Fibroblast of lung (primary cell): ENCODE measurements around the gene RIN2. TPM values are rescaled to one million over a fixed set of nuclear protein-coding genes. Genes with fewer than 3 reads are reported as not detected.

Source experiments
- DNase-seq, 2 donors: peaks; one replicate each; pipeline versions ENCODE4 v3.0.0 to v3.0.0-alpha.2; 2010; ENCODE audit warnings: low read depth in 2 of 2
- H2AFZ ChIP-seq: 2 replicates; pipeline ENCODE4 v1.5.1; 2012; ENCODE audit warnings: low read length, control low read depth, inconsistent platforms
- H3K27ac ChIP-seq: 2 replicates; pipeline ENCODE4 v1.5.1; 2011; ENCODE audit warnings: low read length, control low read depth; ENCODE audit not compliant: insufficient read depth
- H3K27me3 ChIP-seq: 2 replicates; pipeline ENCODE4 v1.5.1; 2011; ENCODE audit warnings: mild to moderate bottlenecking, low read length; ENCODE audit not compliant: control insufficient read depth, insufficient read depth
- H3K36me3 ChIP-seq: 2 replicates; pipeline ENCODE4 v1.5.1; 2011; ENCODE audit warnings: low read length; ENCODE audit not compliant: control insufficient read depth, insufficient read depth
- H3K4me1 ChIP-seq: 2 replicates; pipeline ENCODE4 v1.5.1; 2011; ENCODE audit warnings: low read length; ENCODE audit not compliant: control insufficient read depth, insufficient read depth; ENCODE audit errors: extremely low read depth
- H3K4me2 ChIP-seq: 2 replicates; pipeline ENCODE4 v1.5.1; 2011; ENCODE audit warnings: low read length, control low read depth; ENCODE audit not compliant: insufficient read depth; ENCODE audit errors: extremely low read depth
- H3K4me3 ChIP-seq, 4 experiments: fragments of 200-600 bp in 1 of 4; sonication (generic) in 1 of 4; replicated peaks in 1 of 4; 2 replicates each; pipeline ENCODE4 v1.5.1; 2011 to 2016; ENCODE audit warnings: low read length in 4 of 4, low read depth in 3 of 4, mild to moderate bottlenecking in 3 of 4, control low read depth in 2 of 4, inconsistent platforms in 1 of 4, mixed read lengths in 1 of 4; ENCODE audit not compliant: insufficient read depth in 1 of 4; ENCODE audit errors: control extremely low read depth in 1 of 4
- H3K79me2 ChIP-seq: 2 replicates; pipeline ENCODE4 v1.5.1; 2012; ENCODE audit warnings: mild to moderate bottlenecking, low read length, inconsistent platforms; ENCODE audit not compliant: control insufficient read depth, insufficient read depth
- H3K9ac ChIP-seq: 2 replicates; pipeline ENCODE4 v1.5.1; 2011; ENCODE audit warnings: mild to moderate bottlenecking, low read length, control low read depth; ENCODE audit not compliant: insufficient read depth
- H3K9me3 ChIP-seq: 2 replicates; pipeline ENCODE4 v1.5.1; 2012; ENCODE audit warnings: low read depth, low read length; ENCODE audit not compliant: control insufficient read depth, insufficient read depth
- H4K20me1 ChIP-seq: 2 replicates; pipeline ENCODE4 v1.5.1; 2011; ENCODE audit warnings: low read length; ENCODE audit not compliant: control insufficient read depth, insufficient read depth; ENCODE audit errors: extremely low read depth
- EZH2 ChIP-seq: IDR thresholded peaks from 2 replicates; pipeline ENCODE4 v1.5.1; 2012; ENCODE audit warnings: low read length, control low read depth, mild to moderate bottlenecking; ENCODE audit errors: missing control alignments
- polyA plus RNA-seq, 2 donors: library from polyadenylated mRNA; depleted of rRNA in 1 of 2; stranded (reverse) in 1 of 2; unstranded in 1 of 2; fragments of >200 nt; gene quantifications; 2 replicates each; pipeline ENCODE4 v1.2.1, GENCODE V29; 2011 to 2012; ENCODE audit warnings: missing spikeins in 1 of 2
- total RNA-seq: library from RNA; depleted of rRNA; stranded (reverse); fragments of >200 nt; gene quantifications from 2 replicates; pipeline ENCODE4 v1.2.1, GENCODE V29; 2014
- TF ChIP-seq, protein P1 (sequence below), 2 donors: IDR thresholded peaks in 1 of 2; conservative IDR thresholded peaks in 1 of 2; 1 replicate in 1 of 2; 2 replicates in 1 of 2; pipeline ENCODE4 v1.5.1; 2011 to 2012; ENCODE audit warnings: low read length in 2 of 2, control low read depth in 1 of 2, inconsistent platforms in 1 of 2, low read depth in 1 of 2, mild to moderate bottlenecking in 1 of 2

RIN2 gene
- total and polyA plus RNA-seq, 2 donors (not counting 1 experiment from before 2014, with no cell fraction given): 30.2 to 61.4 TPM

DNA sequence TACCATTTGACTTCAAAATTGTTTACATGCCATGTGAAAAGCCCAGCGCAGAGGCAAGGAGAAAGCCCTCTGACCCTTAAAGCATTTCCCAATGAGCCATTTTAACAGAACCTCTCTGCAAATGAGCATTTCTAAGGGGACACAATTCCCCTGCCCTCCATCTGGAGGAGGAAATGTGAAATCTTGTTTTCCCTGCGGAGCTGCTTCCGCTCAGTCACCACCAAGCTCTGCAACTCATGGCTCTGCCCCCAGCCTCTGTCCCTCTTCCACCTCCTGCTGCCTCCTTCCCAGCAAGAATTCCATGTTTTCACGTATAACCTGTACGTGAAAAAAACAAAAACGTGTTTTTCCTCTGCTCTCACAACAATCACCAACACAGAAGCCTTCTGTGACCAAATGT lies 12.3 kb downstream of the RIN2 start:
- Histone ChIP-seq H3K9ac (no peak overlapping the region), H3K36me3 (no peaks in the 10 kb centered on the region), H4K20me1 (no peaks in the 10 kb centered on the region), H3K4me1 (no peaks in the 10 kb centered on the region), H3K4me3 (no peak overlapping the region), H3K9me3 (no peaks in the 10 kb centered on the region), H3K27me3 (no peaks in the 10 kb centered on the region), H3K4me2 (no peak overlapping the region), H3K27ac (no peak overlapping the region), H3K79me2 (no peaks in the 10 kb centered on the region), H2AFZ (no peak overlapping the region)
- DNase-seq: no peak
- no peak for TF ChIP-seq EZH2
- TF ChIP-seq, protein P1, sequence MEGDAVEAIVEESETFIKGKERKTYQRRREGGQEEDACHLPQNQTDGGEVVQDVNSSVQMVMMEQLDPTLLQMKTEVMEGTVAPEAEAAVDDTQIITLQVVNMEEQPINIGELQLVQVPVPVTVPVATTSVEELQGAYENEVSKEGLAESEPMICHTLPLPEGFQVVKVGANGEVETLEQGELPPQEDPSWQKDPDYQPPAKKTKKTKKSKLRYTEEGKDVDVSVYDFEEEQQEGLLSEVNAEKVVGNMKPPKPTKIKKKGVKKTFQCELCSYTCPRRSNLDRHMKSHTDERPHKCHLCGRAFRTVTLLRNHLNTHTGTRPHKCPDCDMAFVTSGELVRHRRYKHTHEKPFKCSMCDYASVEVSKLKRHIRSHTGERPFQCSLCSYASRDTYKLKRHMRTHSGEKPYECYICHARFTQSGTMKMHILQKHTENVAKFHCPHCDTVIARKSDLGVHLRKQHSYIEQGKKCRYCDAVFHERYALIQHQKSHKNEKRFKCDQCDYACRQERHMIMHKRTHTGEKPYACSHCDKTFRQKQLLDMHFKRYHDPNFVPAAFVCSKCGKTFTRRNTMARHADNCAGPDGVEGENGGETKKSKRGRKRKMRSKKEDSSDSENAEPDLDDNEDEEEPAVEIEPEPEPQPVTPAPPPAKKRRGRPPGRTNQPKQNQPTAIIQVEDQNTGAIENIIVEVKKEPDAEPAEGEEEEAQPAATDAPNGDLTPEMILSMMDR (conservative IDR thresholded peaks at IDR 0.05 in 1 of 2, IDR thresholded peaks at IDR 0.05 in 1 of 2; ENCODE audit: low read depth in 1 of 2, low read length in 2 of 2): no peak

DNA sequence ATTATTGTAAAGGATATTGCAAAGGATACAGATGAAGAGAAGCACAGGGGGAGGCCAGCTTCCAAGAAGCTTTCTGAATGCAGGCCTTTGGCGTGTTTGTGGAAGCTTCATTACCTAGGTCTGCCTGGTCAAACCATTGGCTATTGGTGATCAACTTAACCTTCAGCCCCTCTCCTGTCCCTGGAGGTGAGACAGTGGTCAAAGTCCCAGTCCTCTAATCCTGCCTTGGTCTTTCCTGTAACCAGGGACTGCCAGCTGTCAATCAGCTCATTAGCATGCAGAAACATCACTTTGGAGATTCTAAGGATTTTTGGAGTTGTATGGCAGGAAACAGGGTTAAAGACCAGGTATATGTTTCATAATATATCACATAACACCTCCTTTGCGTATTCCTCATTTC lies 13.0 kb downstream of the RIN2 start:
- Histone ChIP-seq H2AFZ (no peak overlapping the region), H3K9ac (no peak overlapping the region), H3K27me3 (no peaks in the 10 kb centered on the region), H3K4me3 (no peak overlapping the region), H3K4me2 (no peak overlapping the region), H3K27ac (no peak overlapping the region), H3K9me3 (no peaks in the 10 kb centered on the region), H3K36me3 (no peaks in the 10 kb centered on the region), H3K79me2 (no peaks in the 10 kb centered on the region), H4K20me1 (no peaks in the 10 kb centered on the region), H3K4me1 (no peaks in the 10 kb centered on the region)
- TF ChIP-seq EZH2: no peak
- TF ChIP-seq, protein P1 (conservative IDR thresholded peaks at IDR 0.05 in 1 of 2, IDR thresholded peaks at IDR 0.05 in 1 of 2; ENCODE audit: low read depth in 1 of 2, low read length in 2 of 2): no peak
- DNase-seq: no peak

DNA sequence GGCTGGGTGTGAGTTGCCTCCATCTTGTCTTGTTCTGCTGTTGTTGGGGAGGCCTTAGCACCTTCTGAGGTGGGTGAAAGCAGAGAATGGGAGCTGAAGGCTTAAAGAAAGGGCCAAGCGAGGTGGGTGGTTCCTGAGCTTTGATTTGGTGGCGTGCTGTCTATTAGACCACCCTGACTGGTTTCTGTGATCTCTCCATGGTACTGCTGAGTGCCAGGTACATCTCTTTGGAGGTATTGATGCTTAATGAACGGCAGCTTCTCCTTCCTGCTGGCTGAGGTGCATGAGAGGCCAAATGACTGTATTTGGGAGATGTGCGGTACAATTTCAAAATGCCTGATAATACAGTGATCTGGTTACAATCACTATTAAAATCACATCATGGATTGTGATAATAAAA lies 15.4 kb downstream of the RIN2 start:
- Histone ChIP-seq H3K79me2 (no peaks in the 10 kb centered on the region), H3K9ac (no peak overlapping the region), H2AFZ (no peak overlapping the region), H3K36me3 (no peaks in the 10 kb centered on the region), H4K20me1 (no peaks in the 10 kb centered on the region), H3K27ac (no peak overlapping the region), H3K4me2 (no peak overlapping the region), H3K4me3 (no peak overlapping the region), H3K9me3 (no peaks in the 10 kb centered on the region), H3K4me1 (peaks cover 4% of the 10 kb centered on the region), H3K27me3 (no peaks in the 10 kb centered on the region)
- no peak for DNase-seq
- TF ChIP-seq, protein P1 (conservative IDR thresholded peaks at IDR 0.05 in 1 of 2, IDR thresholded peaks at IDR 0.05 in 1 of 2; ENCODE audit: low read depth in 1 of 2, low read length in 2 of 2): no peak
- TF ChIP-seq EZH2: no peak
